GM04503 (cell line): ENCODE results near the gene EPHA5.
"Not testable (repeated sequence)": the region's sequence is repeated elsewhere in the genome, so short reads cannot be mapped to it uniquely, and the experiment has no call there.

Experiments used
- DNase-seq: peaks from one replicate; pipeline ENCODE4 v3.0.0-alpha.2; 2012; ENCODE audit warnings: low read depth

Gene EPHA5

GRCh38 chr4:65367306-65367705 lies 303.0 kb downstream of the EPHA5 start:
- DNase-seq: no peak

- DNase-seq: no peak
Measured at GRCh38 chr4:65358914-65359313, 311.4 kb downstream of the EPHA5 start.

- DNase-seq: no peak
Measured at GRCh38 chr4:65353098-65353497, 317.2 kb downstream of the EPHA5 start.

GRCh38 chr4:65344278-65344825 lies 325.9 kb downstream of the EPHA5 start:
- no peak for DNase-seq

GRCh38 chr4:65343342-65343741 lies 326.9 kb downstream of the EPHA5 start:
- no peak for DNase-seq

GRCh38 chr4:65341557-65341956 lies 328.7 kb downstream of the EPHA5 start:
- no peak for DNase-seq

- no peak for DNase-seq
Measured at GRCh38 chr4:65340382-65341109, 329.7 kb downstream of the EPHA5 start.

GRCh38 chr4:65337371-65337770 lies 332.9 kb downstream of the EPHA5 start:
- no peak for DNase-seq

GRCh38 chr4:65336465-65336864 lies 333.8 kb downstream of the EPHA5 start:
- DNase-seq: no peak

GRCh38 chr4:65316534-65316933 lies 353.8 kb downstream of the EPHA5 start:
- DNase-seq: no peak

- DNase-seq: no peak
Measured at GRCh38 chr4:65311120-65311519, 359.2 kb downstream of the EPHA5 start.

- DNase-seq: no peak
Measured at GRCh38 chr4:65310586-65310985, 359.7 kb downstream of the EPHA5 start.

- not testable (repeated sequence) for DNase-seq
Measured at GRCh38 chr4:65308626-65309025, 361.7 kb downstream of the EPHA5 start.

GRCh38 chr4:65302145-65302544 lies 368.1 kb downstream of the EPHA5 start:
- no peak for DNase-seq

- no peak for DNase-seq
Measured at GRCh38 chr4:65296246-65296645, 374.0 kb downstream of the EPHA5 start.

- DNase-seq: no peak
Measured at GRCh38 chr4:65287071-65287470, 383.2 kb downstream of the EPHA5 start.
